Fibroblast of peridontal ligament (primary cell): ENCODE data around the gene HSD3B2.

ENCODE experiments used
- DNase-seq: peaks from one replicate; pipeline ENCODE4 v3.0.0-alpha.2; 2010; ENCODE audit errors: extremely low read depth

The HSD3B2 gene

DNA sequence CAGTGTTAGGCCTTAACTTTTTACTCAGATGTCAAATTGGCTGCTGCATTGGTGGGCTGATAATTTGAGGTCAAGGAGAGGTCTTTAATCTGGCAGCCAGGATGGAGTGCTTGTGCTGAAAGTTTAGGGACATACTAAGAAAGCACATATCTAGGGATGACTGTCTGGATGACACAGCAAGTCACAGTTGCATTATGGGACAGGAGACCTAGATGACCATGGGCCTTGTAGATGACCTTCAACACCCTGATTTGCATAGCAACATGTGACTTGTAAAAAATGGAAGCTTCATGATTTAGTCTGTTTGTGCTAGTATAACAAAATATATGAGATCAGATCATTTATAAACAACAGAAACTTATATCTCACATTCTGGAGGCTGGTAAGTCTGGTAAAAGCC, 18.0 kb upstream of the HSD3B2 start:
- DNase-seq, result no peak

GRCh38 chr1:119397986-119398385, 17.0 kb upstream of the HSD3B2 start:
- DNase-seq, result no peak

GRCh38 chr1:119404736-119405135, 10.2 kb upstream of the HSD3B2 start:
- DNase-seq, result no peak

DNA sequence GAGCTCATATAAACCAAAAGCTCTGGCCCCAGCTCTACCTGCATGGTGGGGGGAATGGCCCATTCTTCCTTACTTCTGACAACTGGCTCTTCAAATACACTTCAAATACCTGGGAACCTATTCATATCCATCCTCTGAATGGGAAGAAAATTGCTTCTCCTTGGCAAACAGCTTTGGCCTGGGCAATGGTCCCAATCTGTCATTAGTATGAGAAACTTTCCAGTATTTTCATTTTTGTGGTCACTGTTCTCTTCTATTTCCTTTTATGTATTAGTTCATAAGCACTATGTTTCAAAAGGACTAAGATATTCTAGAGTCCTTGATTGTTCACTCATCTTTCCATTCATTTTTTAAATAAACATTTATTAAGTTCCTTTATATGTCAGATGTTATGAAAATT, 5.2 kb upstream of the HSD3B2 start:
- DNase-seq, result peak; percentile 39

DNA sequence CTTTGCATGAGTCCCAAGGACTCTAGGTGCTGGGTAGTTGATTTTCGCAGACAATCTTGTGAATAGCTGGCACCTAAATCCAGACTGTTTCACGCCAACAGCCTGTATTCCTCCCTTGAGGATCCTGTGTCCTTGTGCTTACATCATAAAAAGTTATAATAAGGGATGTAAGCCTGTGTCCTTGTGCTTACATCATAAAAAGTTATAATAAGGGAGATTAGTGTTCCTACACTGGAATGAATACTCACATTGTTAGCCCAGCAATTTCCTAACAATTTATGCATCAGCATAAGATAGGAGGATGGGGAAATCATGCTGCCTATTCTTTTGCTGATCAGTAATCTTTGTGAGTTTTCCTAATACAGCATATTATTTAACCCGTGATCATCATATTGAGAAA, 4.0 kb upstream of the HSD3B2 start:
- DNase-seq, result no peak

DNA sequence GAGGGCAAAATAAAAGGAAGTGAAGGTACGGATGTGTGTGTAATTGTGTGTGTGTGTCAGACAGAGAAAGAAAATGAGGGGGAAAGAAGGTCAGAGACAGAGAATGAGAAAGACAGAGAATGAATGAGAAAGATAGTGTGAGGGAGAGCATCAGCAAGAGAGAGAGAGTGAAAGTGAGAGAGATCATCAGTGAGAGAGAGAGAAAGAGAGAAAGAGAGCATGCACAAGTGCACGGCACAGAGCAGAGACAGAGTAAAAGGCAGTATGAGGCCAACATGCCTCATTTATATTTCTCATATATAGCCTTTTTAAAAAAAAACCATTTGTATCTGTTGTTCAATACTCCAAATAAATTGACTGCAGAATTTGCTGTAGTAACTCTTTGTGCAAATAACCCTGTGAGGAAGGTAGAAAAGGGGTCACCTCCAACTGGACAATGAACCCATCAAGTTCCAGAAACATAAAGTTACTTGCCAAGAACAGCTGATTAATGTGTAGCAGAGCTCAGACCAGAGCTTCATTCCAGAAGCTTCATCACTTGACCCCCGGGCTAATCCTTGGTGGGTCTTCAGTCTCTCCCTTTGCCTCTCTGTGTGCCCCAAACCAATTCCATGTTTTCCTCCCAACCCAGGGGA, 1.2 kb downstream of the HSD3B2 start:
- DNase-seq, result no peak

DNA sequence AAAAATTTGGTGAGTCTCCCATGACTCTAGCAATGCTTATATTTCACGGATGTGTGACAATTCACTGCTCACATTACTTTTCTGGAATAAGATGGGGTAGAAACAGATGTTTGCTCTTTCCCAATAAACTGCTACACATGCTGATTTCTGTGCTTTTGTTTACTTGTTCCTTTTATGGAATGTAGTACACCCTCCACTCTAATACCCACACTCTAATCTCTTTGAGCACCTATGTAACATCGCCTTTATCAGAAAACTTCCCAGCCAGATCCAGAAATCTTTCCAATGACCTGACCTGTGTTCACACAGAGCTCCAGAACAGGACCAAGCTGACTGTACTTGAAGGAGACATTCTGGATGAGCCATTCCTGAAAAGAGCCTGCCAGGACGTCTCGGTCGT, 4.2 kb downstream of the HSD3B2 start:
- no peak for DNase-seq

DNA sequence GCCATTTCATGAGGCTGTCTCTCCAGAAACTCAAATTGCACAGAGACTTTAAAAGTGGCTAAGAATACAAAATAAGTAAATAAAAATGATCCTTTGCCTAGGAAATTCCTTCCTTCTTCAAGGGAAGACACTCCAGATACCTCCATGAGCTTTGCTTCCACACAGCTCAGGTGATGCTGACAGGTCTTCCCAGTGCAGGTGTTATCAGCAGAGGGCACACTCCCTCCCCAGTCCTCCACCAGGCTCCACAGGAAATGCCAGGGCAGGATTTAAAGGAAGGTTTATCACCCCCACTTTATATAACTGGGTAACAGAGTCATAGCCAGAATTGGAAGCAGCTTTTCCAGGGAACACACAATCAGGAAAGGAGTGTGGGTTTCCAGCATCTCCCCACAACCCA, 5.7 kb downstream of the HSD3B2 start:
- no peak for DNase-seq

GRCh38 chr1:119422631-119423030, 7.7 kb downstream of the HSD3B2 start:
- DNase-seq, result no peak

DNA sequence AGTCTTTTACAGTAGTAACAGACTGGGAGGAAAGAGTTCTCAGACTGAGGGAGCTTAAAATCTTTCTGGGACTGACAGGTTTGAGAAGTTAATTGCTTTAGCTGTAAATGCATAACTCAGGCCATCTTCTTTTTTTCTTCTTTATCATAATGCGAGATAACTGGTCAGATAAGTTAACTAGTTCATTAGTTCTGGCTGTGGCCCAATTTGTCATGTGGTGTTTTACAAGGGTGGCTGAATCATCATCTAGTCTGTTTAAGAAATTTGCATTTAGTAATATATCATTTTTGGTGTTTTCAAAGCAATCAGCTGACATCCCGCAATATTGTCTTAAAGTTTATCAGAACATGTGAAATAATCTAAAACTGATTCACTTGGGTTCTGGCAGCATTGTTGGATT, 14.0 kb downstream of the HSD3B2 start:
- no peak for DNase-seq

- no peak for DNase-seq
These were observed 14.7 kb downstream of the HSD3B2 start for GRCh38 chr1:119429687-119430086.

DNA sequence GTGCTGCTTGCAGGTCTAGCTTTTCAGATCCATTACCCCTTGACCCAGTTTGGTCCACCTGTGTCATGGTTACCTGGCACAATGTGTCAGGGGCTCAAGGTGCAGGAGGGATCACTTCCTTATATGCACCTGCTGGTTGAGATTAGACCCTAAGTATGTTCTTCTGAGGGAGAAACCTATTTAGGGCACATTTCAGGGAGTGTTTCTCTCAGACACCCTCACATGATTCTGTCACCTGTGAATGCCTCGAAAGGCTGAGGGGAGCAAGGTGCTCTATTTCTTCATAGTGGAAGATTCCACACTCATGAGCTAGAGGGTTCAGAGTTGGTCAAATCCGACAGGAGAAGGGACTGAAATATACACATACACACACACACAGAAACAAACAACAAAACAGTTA, 15.5 kb downstream of the HSD3B2 start:
- no peak for DNase-seq

- DNase-seq, result no peak
These were observed 16.9 kb downstream of the HSD3B2 start for GRCh38 chr1:119431836-119432235.

GRCh38 chr1:119435052-119435451, 20.1 kb downstream of the HSD3B2 start:
- peak; percentile 8 for DNase-seq

- DNase-seq, result no peak
These were observed 23.8 kb downstream of the HSD3B2 start for GRCh38 chr1:119438761-119439160.

DNA sequence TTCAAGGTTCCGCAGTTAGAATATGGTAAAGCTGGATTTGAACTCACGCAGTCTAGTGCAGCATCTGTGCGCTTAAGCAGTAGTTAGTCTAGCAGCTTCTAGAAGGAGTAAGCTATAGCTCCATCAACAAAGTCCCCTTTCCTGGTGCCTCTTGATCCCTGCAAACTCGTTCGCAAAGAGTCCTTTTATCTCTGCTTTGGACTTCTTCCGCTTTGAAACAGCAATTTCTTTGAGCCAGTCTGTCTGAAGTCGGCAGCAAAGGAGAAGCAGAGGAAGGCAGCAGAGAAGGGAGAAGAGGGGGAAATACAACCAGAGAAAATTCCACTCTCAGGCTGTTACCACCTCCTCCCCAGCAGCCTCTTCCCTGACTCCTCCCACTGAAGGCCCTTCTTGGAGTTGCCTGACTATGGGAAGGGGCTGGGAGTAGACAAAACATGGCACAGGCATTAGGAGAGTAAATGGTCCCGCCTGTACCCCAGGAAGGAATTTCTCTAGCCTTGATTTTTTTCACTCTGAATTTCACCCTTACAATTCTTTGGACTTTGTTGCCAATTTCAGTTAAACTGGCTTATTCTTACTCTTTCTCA, 25.9 kb downstream of the HSD3B2 start:
- no peak for DNase-seq

DNA sequence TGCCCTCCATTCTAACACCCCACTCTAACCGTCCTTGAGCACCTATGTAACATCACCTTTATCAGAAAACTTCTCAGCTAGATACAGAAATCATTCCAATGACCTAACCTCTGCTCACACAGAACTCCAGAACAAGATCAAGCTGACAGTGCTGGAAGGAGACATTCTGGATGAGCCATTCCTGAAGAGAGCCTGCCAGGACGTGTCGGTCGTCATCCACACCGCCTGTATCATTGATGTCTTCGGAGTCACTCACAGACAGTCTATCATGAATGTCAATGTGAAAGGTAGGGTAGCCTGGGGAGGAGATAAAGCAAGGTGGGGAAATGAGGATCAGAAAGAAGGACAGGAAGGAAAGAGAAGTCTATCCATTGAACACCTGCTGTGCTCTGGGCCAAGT, 27.8 kb downstream of the HSD3B2 start:
- DNase-seq, result no peak

GRCh38 chr1:119446321-119446720, 31.4 kb downstream of the HSD3B2 start:
- DNase-seq, result no peak

DNA sequence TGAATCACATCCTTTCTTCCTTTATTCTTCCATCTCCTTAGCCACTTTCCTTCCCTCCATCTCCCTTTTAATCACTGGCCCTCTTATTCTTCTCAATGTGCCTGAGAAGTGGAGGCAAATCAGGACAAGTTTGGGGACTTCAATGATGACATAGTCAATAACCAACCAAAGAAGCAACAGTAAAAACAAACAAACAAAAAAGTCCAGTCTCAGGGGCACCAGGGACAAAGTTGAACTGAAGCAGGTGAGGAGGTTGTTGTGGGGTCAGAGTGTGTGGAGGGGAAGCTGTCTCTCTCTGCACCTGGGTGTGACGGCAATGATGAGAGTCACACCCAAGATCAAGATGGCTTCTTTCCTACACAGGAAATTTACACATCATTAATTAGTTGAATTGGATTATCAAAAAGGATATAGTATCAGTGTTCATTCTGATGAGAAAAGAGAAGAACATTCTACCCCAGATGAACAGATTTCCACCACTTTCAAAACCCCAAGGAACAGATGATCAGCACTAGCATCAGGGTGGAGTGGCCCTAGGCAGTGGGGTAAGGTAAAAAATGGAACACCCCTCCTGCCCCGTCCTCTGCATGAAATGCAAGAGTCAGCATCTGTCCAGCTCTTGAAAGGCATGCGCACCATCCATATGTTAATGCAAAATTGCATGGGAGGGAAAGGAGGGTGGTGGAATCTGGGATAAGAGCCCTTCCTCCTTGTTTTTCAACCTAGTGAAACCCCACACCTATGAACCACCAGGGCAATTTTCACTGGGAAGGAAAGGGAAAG, 32.6 kb downstream of the HSD3B2 start:
- no peak for DNase-seq

DNA sequence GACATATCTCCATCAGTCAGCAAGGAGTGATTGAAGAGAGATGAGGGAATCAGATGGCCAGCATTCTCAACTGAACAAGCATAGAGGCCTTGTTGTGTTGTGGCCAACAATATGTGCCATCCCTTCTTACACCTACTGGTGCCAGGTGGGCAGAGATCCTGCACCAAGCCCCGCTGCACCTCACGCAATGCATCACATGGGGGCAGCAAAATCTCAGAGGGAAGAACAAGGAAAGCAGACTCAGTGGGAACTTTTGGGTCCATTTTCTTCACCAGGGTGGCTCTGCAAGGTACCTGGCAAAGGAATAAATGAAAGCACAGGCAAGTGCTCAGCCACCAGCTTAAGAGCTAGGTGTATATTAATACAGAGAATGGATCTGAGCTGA, 33.2 kb downstream of the HSD3B2 start:
- no peak for DNase-seq

DNA sequence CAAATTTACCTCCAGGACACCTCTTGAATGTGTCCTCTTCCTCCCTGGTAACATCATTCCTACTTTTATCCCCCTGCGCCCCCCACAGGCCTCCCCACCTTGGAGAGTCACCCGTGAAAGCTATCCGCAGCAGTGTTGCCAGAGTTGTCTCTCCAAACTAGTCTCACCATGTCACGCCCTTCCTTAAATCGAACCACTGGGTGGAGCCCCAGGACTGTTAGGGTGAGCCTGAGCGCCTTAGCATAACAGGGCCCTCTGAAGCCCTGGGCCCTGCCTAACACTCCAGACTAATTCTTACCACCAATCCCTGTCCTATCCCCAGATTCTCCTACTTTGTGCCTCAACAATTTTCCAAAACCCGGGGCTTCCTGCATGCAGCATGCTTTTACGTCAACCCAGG, 35.0 kb downstream of the HSD3B2 start:
- no peak for DNase-seq

GRCh38 chr1:119451158-119451557, 36.2 kb downstream of the HSD3B2 start:
- DNase-seq, result no peak

DNA sequence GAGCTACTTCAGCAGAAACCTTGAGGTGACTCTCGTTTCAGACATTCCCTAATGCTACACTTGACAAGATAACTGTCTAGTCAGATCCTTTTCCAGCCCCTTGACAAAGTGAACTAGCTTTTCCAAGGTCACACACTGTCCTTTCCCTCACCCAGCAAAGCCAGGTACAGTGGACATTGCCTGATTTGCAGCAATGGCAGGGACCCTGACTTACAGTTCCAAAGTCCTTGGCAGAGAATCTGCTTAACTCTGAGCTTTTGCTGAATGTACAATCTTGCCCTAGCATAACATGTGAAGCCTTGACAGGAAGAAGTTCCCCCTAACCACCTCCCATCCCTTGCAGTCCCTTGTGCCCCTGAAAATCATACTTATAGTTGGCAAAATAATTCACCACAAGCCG, 37.1 kb downstream of the HSD3B2 start:
- no peak for DNase-seq
